Stimulated activated CD4-positive, alpha-beta T cell treated with anti-CD3 and anti-CD28 coated beads, Interleukin-2, amount 100 ng/mL, for 48 hours (primary cell): ENCODE measurements around the gene SLC27A3.

Experiments
- DNase-seq, 2 donors: peaks; one replicate each; pipeline ENCODE4 v3.0.0-alpha.2; 2020

Gene SLC27A3

GRCh38 chr1:153783233-153784190, 8.3 kb downstream of the SLC27A3 start:
- peak; percentile 90 to 94 for DNase-seq

DNA sequence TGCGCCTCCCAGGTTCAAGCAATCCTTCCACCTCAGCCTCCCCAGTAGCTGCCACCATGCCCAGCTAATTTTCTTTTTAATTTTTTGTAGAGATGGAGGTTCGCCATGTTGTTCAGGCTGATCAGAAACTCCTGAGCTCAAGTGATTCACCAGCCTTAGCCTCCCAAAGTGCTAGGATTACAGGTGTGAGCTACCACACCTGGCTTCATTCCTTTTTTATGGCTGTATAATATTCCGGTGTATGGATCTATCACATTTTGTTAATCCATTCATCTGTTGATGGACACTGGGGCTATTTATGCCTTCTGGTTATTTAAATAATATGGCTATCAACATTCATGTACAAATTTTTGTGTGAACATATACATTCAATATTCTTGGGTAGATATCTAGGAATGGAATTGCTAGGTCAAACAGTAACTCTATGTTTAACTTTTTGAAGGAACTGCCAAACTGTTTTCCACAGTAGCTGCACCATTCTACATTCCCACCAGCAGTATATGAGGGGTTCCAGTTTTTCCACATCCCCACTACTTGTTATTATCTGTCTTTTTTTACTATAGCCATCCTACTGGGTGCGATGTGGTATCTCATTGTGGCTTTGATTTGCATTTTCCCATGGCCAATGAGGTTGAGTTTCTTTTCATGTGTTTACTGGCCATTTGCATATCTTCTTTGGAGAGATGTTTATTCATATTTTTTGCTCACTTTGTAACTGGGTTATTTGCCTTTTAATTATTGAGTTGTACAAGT, 11.0 kb downstream of the SLC27A3 start:
- no peak for DNase-seq

GRCh38 chr1:153789478-153790034, 14.3 kb downstream of the SLC27A3 start:
- no peak for DNase-seq

DNA sequence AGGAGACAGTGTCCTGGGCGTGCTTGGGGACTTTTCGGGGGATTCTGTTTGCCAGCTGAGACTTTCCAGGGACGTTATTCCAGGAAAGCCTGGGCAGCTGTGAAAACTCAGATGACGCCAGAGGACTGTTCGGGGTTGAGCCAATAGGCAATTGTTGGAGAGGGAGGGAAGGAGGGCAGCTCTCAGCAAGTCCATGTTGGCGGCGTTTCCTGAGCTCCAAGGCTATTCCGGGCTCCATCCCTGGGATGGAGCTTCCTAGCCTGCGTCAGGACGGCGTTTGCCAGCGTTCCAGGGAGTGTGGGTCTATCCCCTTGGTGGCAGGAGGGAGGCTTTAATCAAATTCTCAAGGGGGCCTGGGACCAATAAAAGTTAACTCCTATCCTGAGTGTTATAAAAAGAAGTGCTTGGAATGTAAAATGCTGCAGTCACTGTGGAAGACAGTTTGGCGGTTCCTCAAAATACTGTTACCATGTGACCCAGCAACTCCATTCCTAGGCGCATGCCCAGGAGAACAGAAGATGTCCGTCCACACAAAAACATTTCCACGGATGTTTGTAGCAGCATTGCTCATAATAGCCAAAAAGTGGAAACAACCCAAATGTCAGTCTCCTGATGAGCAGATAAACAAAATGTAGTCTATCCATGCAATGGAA, 15.2 kb downstream of the SLC27A3 start:
- DNase-seq, result no peak

DNA sequence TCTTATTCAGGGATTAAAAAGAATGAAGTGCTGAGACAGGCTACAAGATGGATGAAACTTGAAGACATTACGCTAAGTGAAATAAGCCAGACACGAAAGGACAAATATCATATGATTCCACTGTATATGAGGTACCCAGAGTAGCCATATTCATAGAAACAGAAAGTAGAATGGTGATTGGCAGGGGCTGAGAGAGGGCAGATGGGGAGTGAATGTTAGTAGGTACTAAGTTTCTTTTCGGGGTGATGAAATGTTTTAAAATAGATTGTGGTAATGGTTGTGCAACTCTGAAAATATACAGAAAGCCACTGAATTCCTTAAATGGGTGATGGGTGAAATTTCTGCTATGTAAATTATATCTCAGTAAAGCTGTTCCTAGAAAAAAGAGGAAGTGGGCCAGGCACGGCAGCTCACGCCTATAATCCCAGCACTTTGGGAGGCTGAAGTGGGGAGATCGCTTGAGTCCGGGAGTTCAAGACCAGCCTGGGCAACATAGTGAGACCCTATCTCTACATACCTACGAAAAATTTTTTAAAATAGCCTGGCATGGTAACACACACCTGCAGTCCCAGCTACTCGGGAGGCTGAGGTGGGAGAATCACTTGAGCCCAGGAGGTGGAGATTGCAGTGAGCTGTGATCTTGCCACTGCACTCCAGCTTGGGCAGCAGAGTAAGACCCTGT, 15.9 kb downstream of the SLC27A3 start:
- DNase-seq, result no peak

GRCh38 chr1:153791648-153792253, 16.5 kb downstream of the SLC27A3 start:
- DNase-seq, result no peak

DNA sequence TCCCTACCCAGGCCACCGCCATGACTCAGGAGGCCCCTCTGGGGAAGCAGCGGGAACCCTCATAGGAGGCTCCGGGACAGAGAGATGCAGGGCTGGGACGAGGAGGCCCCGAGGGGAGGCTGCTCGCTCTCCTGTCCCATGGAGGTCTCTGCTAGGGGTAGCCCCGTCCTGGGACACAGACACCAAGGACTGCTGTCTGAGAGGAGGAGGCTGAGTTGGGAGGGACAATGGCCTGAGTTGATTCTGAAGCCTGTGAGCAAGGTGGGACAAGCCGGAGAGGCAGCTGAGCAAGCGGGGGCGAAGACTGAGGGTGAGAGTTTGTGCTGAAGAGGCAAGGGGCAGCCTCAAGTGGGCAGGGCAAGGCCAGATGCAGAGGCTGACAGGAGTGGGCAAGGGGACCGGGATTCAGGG, 17.4 kb downstream of the SLC27A3 start:
- DNase-seq, result no peak

- DNase-seq, result no peak
Measured at GRCh38 chr1:153793261-153793972, 18.2 kb downstream of the SLC27A3 start.

DNA sequence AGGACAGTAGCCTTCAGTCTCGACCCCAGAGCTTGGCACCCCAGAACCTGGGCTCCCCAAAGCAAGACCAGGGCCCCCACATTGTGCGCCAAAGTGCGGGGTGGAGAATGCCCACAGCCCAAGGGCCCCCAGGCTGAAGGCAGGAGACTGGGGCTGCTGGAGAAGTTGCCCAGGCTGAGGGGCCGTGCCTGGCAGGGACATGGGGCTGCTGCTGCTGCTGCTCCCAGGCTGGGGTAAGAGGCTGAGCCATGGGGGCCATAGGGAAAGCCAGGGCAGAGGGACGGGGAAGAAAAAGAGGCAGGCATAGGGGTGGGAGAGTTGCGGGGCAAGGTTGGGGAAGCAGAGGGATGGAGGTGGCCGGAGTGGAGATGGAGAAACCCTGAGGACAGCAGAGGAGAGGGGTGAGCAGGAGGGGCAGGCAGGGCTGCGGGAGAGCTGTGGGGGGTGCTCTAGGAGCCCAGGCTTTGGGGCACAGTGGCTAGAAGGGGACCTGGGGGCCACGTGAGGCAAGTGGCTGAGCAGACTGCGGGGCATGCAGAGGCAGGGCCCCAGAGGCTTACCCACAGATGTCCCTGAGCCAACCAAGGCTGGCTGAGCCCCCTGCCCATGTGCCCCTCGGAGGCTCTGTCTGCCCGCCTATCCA, 18.9 kb downstream of the SLC27A3 start:
- no peak for DNase-seq

GRCh38 chr1:153794624-153795329, 19.6 kb downstream of the SLC27A3 start:
- DNase-seq, result no peak

- no peak for DNase-seq
Measured at GRCh38 chr1:153795330-153795837, 20.2 kb downstream of the SLC27A3 start.

DNA sequence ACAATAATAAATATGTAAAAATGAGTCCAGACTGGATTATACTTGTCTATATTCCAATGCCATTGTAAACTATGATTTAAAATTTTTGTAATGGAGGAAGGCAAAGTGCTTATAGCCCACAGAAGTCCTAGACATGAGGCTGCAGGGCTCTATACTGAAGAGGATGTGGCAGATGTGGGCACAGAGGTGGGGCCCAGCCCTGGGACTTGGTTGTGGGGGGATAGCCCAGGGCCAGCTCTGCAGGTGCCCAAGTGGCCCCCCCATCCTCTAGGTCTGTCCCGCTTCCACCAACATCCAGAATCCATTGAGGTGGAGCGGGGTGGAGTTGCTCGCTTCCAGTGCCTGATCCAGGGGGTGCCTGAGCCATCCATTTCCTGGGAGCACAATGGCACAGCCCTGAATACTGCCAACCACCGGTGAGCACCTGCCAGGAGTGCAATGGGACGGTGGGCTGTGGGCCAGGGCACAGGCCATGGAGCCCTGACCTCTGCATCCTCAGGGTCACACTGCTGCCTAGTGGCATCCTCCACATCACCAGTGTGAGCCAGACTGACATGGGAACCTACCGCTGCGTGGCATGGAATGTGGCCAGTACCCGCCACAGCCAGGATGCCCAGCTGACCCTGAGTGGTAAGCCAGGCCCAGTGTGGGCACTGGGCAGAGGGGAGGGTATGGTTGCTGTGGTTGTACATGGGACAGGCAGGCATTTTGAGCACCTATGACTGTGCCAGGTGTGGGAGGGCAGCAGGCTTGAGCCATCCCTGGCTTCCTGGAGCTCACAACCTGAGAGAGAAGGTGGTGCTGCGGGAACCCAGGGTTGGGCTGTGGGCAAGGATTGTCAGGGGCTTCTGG, 21.0 kb downstream of the SLC27A3 start:
- DNase-seq, result no peak

DNA sequence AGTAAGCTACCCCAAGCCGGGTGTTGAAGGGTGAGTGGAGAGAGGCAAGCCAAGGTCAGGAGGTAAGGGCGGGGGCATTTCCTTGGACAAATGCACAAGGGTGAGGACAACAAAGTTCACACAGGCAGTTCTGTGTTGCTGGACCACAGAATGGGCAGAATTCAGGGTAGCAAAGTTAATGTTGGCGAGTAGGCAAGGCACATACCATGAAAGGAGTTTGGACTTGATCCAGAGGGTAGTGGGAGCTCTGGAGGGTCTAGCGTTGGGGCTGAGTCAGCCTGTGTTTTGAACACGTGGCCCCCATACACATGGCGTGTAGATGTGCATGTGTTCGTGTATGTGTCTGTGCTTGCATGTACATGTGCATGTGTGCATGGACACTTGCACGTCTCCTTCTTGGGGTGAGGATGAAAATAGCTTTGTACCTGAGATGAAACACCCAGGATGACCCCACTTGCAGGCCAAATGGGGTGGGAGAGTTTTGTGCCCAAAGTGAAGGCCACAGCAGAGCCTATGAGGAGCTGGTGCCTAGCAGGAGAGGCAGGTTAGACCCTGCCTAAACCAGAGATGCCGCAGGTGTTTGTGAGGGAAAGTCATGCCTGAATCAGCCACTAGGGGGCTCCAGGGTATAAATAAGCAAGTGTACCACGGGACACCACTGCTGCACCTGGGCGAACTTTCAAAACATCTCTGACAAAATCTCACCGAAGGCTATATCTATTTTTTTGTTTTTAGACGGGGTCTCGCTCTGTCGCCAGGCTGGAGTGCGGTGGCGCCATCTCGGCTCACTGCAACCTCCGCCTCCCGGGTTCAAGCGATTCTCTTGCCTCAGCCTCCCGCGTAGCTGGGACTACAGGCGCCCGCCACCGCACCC, 21.8 kb downstream of the SLC27A3 start:
- peak; percentile 83 to 87 for DNase-seq

GRCh38 chr1:153798468-153798780, 23.2 kb downstream of the SLC27A3 start:
- no peak for DNase-seq

GRCh38 chr1:153799016-153799415, 23.8 kb downstream of the SLC27A3 start:
- DNase-seq, result no peak

DNA sequence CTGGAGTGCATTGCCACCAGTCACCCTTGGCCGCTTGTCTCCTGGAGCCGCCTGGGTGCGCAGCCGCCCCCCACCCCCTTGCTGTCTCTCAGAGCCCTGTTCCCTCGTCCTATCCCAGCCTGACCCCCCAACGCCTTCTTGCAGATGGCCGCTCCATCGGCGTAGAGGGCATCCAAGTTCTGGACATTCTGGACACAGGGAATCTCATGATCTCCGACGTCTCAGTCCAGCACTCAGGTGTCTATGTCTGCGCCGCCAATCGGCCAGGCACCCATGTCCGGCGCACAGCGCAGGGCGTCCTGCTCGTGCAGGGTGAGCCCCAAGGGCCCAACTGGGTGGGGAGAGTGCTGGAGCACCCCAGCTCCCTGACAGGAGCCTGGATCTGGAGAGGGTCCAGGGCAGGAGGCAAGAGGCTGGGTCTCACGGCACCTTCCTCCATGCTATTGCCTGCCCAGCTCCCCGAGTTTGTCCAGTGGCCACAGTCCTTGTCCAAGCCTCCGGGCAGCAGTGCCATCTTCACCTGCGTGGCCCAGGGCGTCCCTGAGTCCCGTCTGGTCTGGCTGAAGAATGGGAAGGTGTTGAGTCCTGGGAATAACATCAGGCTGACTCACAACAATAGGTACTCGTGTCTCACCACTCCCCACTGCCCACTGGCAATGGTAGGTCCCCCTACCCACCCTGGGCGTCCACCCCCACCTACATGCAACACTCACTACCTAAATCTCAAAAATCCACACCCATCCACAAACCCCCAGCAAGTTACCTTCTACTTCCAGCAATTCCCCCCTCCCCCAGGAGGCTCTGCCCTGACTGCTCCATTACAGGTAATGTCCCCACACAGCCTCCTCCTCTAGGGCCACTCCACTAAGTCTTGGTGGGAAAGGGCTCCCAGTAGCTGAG, 24.6 kb downstream of the SLC27A3 start:
- DNase-seq, result no peak

- DNase-seq, result no peak
Measured at GRCh38 chr1:153800516-153800915, 25.3 kb downstream of the SLC27A3 start.
